HepG2 (cell line): Measurements from ENCODE around the gene PHF2. TPM values are rescaled to one million over a fixed set of nuclear protein-coding genes. Genes with fewer than 3 reads are reported as not detected.

Source experiments
- CEBPG ChIP-seq: IDR thresholded peaks from 2 replicates; pipeline ENCODE4 v1.6.1; 2016
- DPF2 ChIP-seq: sonication (generic); formaldehyde crosslinking; IDR thresholded peaks from 2 replicates; pipeline ENCODE4 v1.4.0; 2020; ENCODE audit warnings: mild to moderate bottlenecking, low read depth, missing genetic modification reagents, borderline replicate concordance
- GATA4 ChIP-seq: sonication (generic); IDR thresholded peaks from 2 replicates; pipeline ENCODE4 v1.6.1; 2016; ENCODE audit warnings: antibody characterized with exemption, low read depth, borderline replicate concordance
- HOXA7 ChIP-seq: sonication (generic); formaldehyde crosslinking; IDR thresholded peaks from 2 replicates; pipeline ENCODE4 v1.8.1; 2022; ENCODE audit warnings: mild to moderate bottlenecking, missing genetic modification reagents, moderate library complexity
- KAT2B ChIP-seq: fragments of 150-350 bp; IDR thresholded peaks from 2 replicates; pipeline ENCODE4 v1.6.1; 2014; ENCODE audit warnings: low read depth, low read length, borderline replicate concordance
- MXD4 ChIP-seq: IDR thresholded peaks from 2 replicates; pipeline ENCODE4 v1.6.1; 2016; ENCODE audit warnings: mild to moderate bottlenecking, missing biosample characterization, missing genetic modification reagents
- NKX3-1 ChIP-seq: sonication (generic); formaldehyde crosslinking; IDR thresholded peaks from 2 replicates; pipeline ENCODE4 v1.5.0; 2020; ENCODE audit warnings: missing genetic modification reagents
- RAD51 ChIP-seq: fragments of 450-650 bp; IDR thresholded peaks from 2 replicates; pipeline ENCODE4 v1.6.1; 2016; ENCODE audit warnings: borderline replicate concordance
- ZNF160 ChIP-seq: sonication (generic); formaldehyde crosslinking; IDR thresholded peaks from 2 replicates; pipeline ENCODE4 v1.8.0; 2022; ENCODE audit warnings: mild to moderate bottlenecking, inconsistent platforms, missing genetic modification reagents
- ZZZ3 ChIP-seq: sonication (generic); formaldehyde crosslinking; IDR thresholded peaks from 2 replicates; pipeline ENCODE4 v1.4.0; 2020; ENCODE audit warnings: missing genetic modification reagents, mild to moderate bottlenecking, borderline replicate concordance
- polyA plus RNA-seq, 8 experiments: library from polyadenylated mRNA; depleted of rRNA in 3 of 8; stranded (reverse) in 7 of 8; unstranded in 1 of 8; fragments of >200 nt; fragmentation: Illumina TruSeq in 4 of 8; extraction: Trizol in 4 of 8; gene quantifications; 2 replicates each; pipeline versions ENCODE4 v1.2.1 to v1.2.3, GENCODE V29; 2011 to 2016; ENCODE audit warnings: low read depth in 4 of 8, missing spikeins in 1 of 8, mixed read lengths in 1 of 8; ENCODE audit not compliant: insufficient read depth in 1 of 8
- total RNA-seq, 5 experiments: library from RNA; depleted of rRNA; stranded (reverse); fragments of >200 nt; fragmentation: Illumina TruSeq; extraction: Trizol; gene quantifications; 2 replicates each; pipeline ENCODE4 v1.2.3, GENCODE V29; 2016; ENCODE audit warnings: low read depth in 1 of 5
- TF ChIP-seq, protein P1 (sequence below): sonication (generic); formaldehyde crosslinking; IDR thresholded peaks from 2 replicates; pipeline ENCODE4 v1.8.1; 2023; ENCODE audit warnings: missing genetic modification reagents, inconsistent platforms, borderline replicate concordance
- TF ChIP-seq, protein P2 (sequence below): sonication (generic); formaldehyde crosslinking; IDR thresholded peaks from 2 replicates; pipeline ENCODE4 v1.4.0; 2020; ENCODE audit warnings: low read depth, mild to moderate bottlenecking, missing genetic modification reagents
- TF ChIP-seq, protein P3 (sequence below): sonication (generic); formaldehyde crosslinking; IDR thresholded peaks from 2 replicates; pipeline ENCODE4 v1.4.0; 2020; ENCODE audit warnings: mild to moderate bottlenecking, missing genetic modification reagents, borderline replicate concordance
- TF ChIP-seq, protein P4 (sequence below): sonication (generic); formaldehyde crosslinking; IDR thresholded peaks from 2 replicates; pipeline ENCODE4 v1.9.0; 2021; ENCODE audit warnings: missing genetic modification reagents, borderline replicate concordance

Gene PHF2
- total and polyA plus RNA-seq, 2 of the 13 experiments (the other 11 are each of a cell fraction or from before 2014, with no cell fraction given): 6.6 to 9.1 TPM

DNA sequence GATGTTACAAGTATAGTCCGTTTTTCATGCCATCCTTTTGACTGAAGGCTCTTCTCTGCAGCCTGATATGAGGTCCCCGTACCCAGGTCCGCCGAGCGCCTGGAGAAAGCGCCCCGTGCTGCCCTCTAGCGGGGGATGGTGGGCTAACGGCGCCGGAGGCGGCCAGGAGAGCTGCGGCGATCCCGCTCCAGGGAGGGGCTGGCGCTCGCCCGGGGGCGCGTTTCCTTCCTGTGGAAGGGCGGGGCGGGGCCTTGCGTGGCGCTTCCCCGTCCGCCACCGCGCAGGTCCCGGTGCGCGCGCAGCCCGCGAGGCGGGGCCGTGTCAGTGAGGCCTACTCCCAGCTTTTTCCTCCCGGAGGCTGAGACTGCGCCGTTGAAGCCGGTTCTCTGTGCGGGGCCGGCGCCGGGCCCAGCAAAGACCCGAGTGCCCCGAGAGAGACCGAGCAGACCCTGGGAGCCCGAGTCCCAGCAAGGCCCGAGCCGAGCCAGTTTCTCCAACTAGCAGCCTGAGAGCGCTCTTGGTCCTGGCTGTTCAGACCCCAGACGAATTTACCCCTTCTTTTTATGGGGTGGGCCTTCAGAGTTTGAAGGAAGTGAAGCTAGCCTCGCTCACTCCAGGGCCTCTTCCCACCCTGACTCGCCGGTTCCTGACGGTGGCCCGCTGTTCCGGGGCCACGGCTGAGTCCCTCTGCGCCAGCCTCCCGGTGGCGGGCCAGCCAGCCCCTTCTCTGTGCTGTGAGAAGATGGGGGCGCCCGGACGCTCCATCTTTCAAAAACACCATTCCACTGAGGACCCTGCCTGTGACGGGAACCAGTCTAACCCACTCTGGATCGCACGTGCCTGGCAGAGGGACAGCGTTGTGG is 9.7 kb upstream of the PHF2 start (continued):
- TF ChIP-seq, protein P1, sequence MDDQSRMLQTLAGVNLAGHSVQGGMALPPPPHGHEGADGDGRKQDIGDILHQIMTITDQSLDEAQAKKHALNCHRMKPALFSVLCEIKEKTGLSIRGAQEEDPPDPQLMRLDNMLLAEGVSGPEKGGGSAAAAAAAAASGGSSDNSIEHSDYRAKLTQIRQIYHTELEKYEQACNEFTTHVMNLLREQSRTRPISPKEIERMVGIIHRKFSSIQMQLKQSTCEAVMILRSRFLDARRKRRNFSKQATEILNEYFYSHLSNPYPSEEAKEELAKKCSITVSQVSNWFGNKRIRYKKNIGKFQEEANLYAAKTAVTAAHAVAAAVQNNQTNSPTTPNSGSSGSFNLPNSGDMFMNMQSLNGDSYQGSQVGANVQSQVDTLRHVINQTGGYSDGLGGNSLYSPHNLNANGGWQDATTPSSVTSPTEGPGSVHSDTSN: 0 out of 2 replicates have a peak, but pooled peaks have one; percentile 44
- TF ChIP-seq ZNF160 (CRISPR knock-in tag) (no peak; the same call in none of the 2 replicates), ZZZ3 (no peak; the same call in 1 of the 2 replicates), DPF2 (no peak), GATA4 (peak; percentile 53; the same call in 1 of the 2 replicates), MXD4 (CRISPR knock-in tag) (no peak; the same call in 1 of the 2 replicates), CEBPG (CRISPR knock-in tag) (peak; percentile 14; the same call in 1 of the 2 replicates), HOXA7 (CRISPR knock-in tag) (no peak), RAD51 (no peak), NKX3-1 (peak; percentile 72; the same call in 1 of the 2 replicates), KAT2B (no peak)
- TF ChIP-seq, protein P2, sequence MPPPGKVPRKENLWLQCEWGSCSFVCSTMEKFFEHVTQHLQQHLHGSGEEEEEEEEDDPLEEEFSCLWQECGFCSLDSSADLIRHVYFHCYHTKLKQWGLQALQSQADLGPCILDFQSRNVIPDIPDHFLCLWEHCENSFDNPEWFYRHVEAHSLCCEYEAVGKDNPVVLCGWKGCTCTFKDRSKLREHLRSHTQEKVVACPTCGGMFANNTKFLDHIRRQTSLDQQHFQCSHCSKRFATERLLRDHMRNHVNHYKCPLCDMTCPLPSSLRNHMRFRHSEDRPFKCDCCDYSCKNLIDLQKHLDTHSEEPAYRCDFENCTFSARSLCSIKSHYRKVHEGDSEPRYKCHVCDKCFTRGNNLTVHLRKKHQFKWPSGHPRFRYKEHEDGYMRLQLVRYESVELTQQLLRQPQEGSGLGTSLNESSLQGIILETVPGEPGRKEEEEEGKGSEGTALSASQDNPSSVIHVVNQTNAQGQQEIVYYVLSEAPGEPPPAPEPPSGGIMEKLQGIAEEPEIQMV: peak; percentile 77; the same call in 1 of the 2 replicates
- TF ChIP-seq, protein P3, sequence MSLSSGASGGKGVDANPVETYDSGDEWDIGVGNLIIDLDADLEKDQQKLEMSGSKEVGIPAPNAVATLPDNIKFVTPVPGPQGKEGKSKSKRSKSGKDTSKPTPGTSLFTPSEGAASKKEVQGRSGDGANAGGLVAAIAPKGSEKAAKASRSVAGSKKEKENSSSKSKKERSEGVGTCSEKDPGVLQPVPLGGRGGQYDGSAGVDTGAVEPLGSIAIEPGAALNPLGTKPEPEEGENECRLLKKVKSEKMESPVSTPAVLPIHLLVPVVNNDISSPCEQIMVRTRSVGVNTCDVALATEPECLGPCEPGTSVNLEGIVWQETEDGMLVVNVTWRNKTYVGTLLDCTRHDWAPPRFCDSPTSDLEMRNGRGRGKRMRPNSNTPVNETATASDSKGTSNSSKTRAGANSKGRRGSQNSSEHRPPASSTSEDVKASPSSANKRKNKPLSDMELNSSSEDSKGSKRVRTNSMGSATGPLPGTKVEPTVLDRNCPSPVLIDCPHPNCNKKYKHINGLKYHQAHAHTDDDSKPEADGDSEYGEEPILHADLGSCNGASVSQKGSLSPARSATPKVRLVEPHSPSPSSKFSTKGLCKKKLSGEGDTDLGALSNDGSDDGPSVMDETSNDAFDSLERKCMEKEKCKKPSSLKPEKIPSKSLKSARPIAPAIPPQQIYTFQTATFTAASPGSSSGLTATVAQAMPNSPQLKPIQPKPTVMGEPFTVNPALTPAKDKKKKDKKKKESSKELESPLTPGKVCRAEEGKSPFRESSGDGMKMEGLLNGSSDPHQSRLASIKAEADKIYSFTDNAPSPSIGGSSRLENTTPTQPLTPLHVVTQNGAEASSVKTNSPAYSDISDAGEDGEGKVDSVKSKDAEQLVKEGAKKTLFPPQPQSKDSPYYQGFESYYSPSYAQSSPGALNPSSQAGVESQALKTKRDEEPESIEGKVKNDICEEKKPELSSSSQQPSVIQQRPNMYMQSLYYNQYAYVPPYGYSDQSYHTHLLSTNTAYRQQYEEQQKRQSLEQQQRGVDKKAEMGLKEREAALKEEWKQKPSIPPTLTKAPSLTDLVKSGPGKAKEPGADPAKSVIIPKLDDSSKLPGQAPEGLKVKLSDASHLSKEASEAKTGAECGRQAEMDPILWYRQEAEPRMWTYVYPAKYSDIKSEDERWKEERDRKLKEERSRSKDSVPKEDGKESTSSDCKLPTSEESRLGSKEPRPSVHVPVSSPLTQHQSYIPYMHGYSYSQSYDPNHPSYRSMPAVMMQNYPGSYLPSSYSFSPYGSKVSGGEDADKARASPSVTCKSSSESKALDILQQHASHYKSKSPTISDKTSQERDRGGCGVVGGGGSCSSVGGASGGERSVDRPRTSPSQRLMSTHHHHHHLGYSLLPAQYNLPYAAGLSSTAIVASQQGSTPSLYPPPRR (CRISPR knock-in tag): no peak; the same call in 1 of the 2 replicates
- TF ChIP-seq, protein P4, sequence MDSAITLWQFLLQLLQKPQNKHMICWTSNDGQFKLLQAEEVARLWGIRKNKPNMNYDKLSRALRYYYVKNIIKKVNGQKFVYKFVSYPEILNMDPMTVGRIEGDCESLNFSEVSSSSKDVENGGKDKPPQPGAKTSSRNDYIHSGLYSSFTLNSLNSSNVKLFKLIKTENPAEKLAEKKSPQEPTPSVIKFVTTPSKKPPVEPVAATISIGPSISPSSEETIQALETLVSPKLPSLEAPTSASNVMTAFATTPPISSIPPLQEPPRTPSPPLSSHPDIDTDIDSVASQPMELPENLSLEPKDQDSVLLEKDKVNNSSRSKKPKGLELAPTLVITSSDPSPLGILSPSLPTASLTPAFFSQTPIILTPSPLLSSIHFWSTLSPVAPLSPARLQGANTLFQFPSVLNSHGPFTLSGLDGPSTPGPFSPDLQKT (CRISPR knock-in tag): 0 out of 2 replicates have a peak, but pooled peaks have one; percentile 17
